ENCODE data around the gene OSBPL7.

Gene OSBPL7

GRCh38 chr17:47760409-47761140, 61.0 kb downstream of the OSBPL7 start:
- DNase-seq = no peak

GRCh38 chr17:47757386-47757785, 64.2 kb downstream of the OSBPL7 start:
- no peak for DNase-seq
